ENCODE data around the gene CFAP299.
A peak's percentile ranks its signal among the peaks of the same experiment; 100 is the strongest.
"Not testable (repeated sequence)": the region's sequence is repeated elsewhere in the genome, so short reads cannot be mapped to it uniquely, and the experiment has no call there.

Gene CFAP299

DNA sequence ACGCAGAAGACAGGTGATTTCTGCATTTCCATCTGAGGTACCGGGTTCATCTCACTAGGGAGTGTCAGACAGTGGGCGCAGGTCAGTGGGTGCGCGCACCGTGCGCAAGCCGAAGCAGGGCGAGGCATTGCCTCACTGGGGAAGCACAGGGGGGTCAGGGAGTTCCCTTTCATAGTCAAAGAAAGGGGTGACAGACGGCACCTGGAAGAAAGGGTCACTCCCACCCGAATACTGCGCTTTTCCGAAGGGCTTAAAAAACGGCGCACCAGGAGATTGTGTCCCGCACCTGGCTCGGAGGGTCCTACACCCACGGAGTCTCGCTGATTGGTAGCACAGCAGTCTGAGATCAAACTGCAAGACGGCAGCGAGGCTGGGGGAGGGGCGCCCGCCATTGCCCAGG lies 352.2 kb downstream of the CFAP299 start:
- H3K9me3 Mint-ChIP-seq, ATAC-seq, H3K36me3 Mint-ChIP-seq, H3K4me3 Mint-ChIP-seq, H3K4me1 Mint-ChIP-seq, H3K27ac Mint-ChIP-seq: not testable (repeated sequence)
- peaks cover 13% of the 10 kb centered on the region for H3K27me3 Mint-ChIP-seq

DNA sequence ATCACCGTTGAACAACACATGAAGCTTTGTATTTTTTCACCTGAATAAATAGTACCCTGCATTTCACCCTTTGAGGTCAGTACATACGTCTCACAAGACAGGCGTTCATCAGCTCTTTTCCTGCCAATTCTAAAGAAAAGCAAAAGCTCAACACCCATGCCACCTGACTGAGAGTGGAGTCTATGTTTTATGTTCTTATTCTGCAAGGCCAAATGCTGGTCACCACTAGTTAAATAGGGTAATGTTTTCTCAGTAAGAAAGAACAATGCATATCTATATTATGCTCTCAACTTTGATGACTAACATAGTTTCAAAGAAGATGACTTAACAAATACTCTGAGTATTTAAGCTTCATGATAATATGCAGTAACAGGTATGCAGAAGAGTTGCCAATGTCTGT lies 358.6 kb downstream of the CFAP299 start:
- Mint-ChIP-seq H3K4me1 (no peaks in the 10 kb centered on the region), H3K27me3 (no peaks in the 10 kb centered on the region), H3K9me3 (peaks cover 2% of the 10 kb centered on the region), H3K27ac (no peak overlapping the region), H3K36me3 (no peaks in the 10 kb centered on the region), H3K4me3 (no peak overlapping the region)
- ATAC-seq = no peak

DNA sequence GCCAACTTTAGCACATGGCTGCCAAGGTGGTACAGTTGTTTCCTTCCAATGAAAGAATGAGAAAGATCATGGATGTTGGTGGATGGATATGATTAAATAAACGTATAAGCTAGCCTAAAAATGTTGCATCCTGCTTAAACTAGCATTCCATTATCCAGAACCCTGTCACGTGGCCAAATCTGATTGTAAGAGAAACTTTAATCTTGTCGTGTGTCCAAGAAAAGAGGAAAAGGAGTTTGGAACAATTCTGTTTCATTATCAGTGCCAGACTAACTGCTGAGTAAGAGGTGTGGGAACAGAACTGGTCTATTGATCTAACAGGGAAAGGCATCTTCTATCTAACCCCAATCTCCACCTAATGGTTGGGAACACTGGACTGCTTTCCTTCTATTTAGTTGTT lies 369.8 kb downstream of the CFAP299 start:
- no peaks in the 10 kb centered on the region for H3K36me3 Mint-ChIP-seq
- H3K27me3 Mint-ChIP-seq = no peaks in the 10 kb centered on the region
- no peak for ATAC-seq
- no peak overlapping the region for H3K4me3 Mint-ChIP-seq
- H3K9me3 Mint-ChIP-seq = no peaks in the 10 kb centered on the region
- H3K4me1 Mint-ChIP-seq = no peaks in the 10 kb centered on the region
- no peak overlapping the region for H3K27ac Mint-ChIP-seq

DNA sequence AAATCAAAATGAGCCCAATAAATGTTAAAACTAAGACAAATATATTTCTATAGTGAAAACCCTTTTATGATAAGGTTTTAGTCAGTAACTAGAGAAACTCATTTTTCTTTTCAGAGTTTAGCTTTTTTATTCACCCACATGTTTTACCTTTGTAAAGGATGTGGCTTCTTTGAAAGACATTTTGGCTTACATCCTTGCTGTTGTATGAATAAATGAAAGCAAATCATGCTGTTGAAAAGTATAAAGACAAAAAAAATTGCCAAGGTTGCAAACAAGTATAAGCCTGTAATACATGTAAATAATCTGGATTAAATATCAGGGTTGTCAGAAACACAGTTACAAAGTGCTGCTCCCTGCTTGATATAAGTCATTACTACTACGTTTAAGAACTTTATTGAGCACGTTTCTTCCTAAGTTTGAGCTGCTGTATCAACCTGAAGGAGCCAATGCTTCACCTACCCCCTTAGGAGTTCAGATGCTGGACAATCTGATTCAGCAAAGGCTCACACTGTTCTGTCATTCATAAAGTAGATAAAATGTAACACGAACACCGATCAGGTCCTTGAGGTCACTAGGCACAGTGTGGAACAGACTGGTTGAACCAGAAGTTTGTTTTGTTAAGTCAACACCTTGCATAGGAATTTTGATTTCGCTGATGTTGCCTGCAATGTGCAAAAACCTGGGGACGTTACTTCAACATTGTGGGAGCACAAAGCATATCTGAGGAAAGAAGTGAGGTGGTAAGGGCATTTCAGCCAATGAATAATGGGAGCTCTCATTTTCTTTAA lies 373.7 kb downstream of the CFAP299 start:
- H3K27ac Mint-ChIP-seq = no peak overlapping the region
- H3K27me3 Mint-ChIP-seq = no peaks in the 10 kb centered on the region
- no peaks in the 10 kb centered on the region for H3K36me3 Mint-ChIP-seq
- no peak overlapping the region for H3K4me3 Mint-ChIP-seq
- ATAC-seq = no peak
- H3K9me3 Mint-ChIP-seq = no peaks in the 10 kb centered on the region
- no peaks in the 10 kb centered on the region for H3K4me1 Mint-ChIP-seq

DNA sequence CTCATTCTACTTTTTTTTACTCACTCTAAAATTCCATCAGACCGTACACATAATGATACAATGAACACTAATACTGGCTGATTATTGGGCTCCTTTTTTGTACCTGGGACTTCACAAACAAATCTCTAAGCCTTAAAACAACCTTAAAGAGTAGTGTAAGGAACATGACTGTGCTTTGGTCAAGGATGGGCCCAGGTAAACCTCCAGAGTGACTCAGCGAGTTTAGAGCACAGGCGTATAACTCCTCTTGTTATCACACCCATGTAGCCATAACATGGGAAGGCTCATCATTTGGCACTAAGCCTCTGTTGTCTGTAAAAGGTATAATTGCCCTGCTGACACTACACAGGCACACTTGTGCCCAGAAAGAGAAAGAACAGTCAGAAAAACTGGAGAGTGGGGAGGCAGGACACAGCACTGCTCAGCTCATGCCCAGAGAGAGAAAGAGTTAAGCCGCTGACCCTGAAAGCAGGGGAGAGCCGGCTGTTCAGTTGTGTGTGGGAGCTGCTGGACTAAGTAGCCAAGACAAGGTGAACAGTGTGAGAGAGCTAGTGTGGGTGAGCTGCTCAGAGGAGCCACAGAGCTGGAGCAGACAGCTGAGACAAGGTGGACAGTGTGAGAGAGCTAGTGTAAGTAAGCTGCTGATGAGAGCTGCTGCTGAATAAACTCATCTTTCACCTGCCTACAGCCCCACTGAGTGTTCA lies 375.4 kb downstream of the CFAP299 start:
- Mint-ChIP-seq H3K36me3 (no peaks in the 10 kb centered on the region), H3K4me1 (no peaks in the 10 kb centered on the region), H3K27me3 (no peaks in the 10 kb centered on the region), H3K4me3 (no peak overlapping the region), H3K9me3 (no peaks in the 10 kb centered on the region), H3K27ac (no peak overlapping the region)
- peak; percentile 12 for ATAC-seq

DNA sequence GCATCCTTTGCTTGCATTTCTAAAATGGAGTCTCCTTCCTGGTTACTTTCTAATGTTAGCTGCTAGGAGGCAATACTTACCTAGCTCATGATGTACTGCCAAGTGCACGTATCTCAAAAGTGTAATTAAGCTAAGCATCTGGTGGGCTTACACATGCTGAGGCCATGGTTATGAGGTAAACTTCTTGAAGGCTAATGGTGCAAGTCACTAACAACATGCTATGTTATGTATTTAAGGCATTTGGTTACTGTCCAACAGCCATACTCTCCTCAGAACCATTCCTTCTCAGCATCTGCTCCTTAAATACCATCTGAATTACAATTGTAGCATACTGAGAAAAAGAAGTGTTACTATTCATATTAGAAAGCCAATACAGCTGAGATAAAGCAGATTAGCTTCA lies 376.4 kb downstream of the CFAP299 start:
- ATAC-seq = no peak
- H3K4me1 Mint-ChIP-seq = no peaks in the 10 kb centered on the region
- no peaks in the 10 kb centered on the region for H3K27me3 Mint-ChIP-seq
- H3K36me3 Mint-ChIP-seq = no peaks in the 10 kb centered on the region
- H3K27ac Mint-ChIP-seq = no peak overlapping the region
- no peaks in the 10 kb centered on the region for H3K9me3 Mint-ChIP-seq
- no peak overlapping the region for H3K4me3 Mint-ChIP-seq

DNA sequence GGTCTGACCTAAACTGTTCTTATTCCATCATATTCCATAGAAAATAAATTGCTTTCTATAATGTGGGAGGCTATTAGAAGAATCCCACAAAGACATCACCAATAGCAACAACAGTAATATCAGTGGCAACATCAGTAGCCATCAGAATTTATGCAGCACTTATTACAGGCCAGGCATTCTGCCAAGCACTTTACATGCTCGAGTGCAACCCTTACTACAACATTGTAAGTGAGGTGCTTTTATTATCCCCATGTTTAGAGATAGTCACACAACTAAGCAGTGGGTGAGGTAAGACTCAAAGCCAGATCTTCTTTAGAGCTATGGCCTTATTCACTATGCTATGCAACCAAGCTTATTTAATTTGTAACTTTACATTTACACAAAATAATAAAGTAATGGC lies 377.9 kb downstream of the CFAP299 start:
- no peaks in the 10 kb centered on the region for H3K36me3 Mint-ChIP-seq
- H3K9me3 Mint-ChIP-seq = peaks cover 5% of the 10 kb centered on the region
- no peak overlapping the region for H3K4me3 Mint-ChIP-seq
- H3K27me3 Mint-ChIP-seq = no peaks in the 10 kb centered on the region
- no peak for ATAC-seq
- H3K27ac Mint-ChIP-seq = no peak overlapping the region
- H3K4me1 Mint-ChIP-seq = no peaks in the 10 kb centered on the region

DNA sequence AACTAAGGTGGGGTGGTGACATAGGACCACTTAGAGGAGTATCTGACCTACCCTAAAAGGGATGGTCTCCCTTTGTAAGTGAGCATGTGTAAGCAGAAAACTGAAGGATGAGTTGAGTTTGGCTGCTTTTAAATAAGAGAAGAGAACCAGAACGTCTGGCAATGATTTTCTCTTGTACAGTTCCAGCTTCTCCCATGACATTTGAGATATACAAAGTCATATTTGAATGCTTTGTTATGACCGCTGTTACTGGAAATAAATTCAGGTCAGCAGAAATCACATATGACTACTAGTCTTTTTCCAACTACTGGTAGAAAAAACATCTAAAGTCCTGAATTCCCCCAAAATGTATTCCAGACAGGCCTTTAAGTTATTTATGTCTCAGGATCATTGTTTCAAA lies 381.7 kb downstream of the CFAP299 start:
- no peaks in the 10 kb centered on the region for H3K36me3 Mint-ChIP-seq
- H3K4me1 Mint-ChIP-seq = no peaks in the 10 kb centered on the region
- H3K4me3 Mint-ChIP-seq = no peak overlapping the region
- ATAC-seq = no peak
- peaks cover 17% of the 10 kb centered on the region for H3K9me3 Mint-ChIP-seq
- H3K27me3 Mint-ChIP-seq = no peaks in the 10 kb centered on the region
- no peak overlapping the region for H3K27ac Mint-ChIP-seq

DNA sequence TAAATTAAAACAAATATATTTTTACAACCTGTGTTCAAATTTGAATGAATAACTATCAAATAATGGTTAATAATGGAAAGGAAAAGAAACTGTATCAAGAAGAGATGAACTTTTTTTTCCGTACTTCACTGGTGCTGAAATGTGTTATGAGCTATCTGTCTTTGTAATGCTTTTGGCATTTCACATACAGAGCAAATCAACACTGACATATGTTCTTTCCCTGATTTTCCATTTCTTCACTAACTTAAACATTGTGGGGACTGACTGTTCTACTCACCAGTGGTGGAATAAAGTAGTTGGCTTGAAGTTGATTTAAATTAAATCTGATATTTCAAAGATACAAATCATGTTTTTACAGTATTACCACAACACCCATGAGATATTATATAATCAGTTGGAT lies 390.9 kb downstream of the CFAP299 start:
- no peak for ATAC-seq

DNA sequence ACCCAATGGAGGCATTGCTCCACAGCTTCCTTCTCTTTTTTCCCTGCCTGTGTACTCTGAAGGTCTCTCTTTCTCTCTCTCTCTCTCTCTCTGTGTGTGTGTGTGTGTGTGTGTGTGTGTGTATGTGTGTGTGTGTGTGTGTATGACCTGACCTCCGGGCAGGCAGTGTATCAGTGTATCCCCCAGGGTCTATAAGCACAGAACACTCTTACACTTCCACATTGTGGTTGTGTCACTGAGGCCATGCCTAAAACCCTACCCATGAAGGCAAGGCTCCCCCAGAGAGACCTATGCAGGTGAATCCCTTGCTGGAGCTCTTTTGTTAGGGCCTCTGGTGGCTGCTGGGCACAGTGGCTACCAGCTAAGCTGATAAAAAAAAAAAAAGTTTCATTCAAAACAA lies 394.6 kb downstream of the CFAP299 start:
- H3K36me3 Mint-ChIP-seq = no peaks in the 10 kb centered on the region
- no peaks in the 10 kb centered on the region for H3K27me3 Mint-ChIP-seq
- no peaks in the 10 kb centered on the region for H3K9me3 Mint-ChIP-seq
- H3K4me1 Mint-ChIP-seq = no peaks in the 10 kb centered on the region
- no peak overlapping the region for H3K4me3 Mint-ChIP-seq
- peak; percentile 51 for ATAC-seq
- no peak overlapping the region for H3K27ac Mint-ChIP-seq

More for the DNA sequence above, 390.9 kb downstream of the CFAP299 start:
- Mint-ChIP-seq H3K4me1 (no peaks in the 10 kb centered on the region), H3K9me3 (peaks cover 3% of the 10 kb centered on the region), H3K27me3 (no peaks in the 10 kb centered on the region), H3K27ac (no peak overlapping the region), H3K4me3 (no peak overlapping the region), H3K36me3 (no peaks in the 10 kb centered on the region)

DNA sequence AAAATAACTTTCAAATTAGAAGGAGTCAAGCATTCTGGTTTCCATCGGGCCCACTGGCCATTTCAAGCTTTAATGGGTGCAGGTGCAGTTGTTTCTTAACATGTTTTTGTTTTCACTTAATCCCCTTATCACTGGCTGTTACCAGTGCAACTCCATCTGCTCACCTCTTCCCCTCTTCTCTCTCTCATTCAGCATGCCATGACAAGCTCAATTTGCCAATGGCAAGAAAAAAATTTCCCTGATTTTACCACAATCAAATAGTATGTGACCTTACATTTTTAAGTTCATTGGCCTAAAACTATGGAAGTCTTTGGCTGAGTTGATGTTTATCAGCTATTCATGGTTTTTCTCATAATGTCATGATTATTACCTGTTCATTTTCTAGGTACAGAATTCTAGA lies 395.9 kb downstream of the CFAP299 start:
- no peak for ATAC-seq
- no peaks in the 10 kb centered on the region for H3K4me1 Mint-ChIP-seq
- H3K4me3 Mint-ChIP-seq = no peak overlapping the region
- no peak overlapping the region for H3K27ac Mint-ChIP-seq
- H3K9me3 Mint-ChIP-seq = no peaks in the 10 kb centered on the region
- no peaks in the 10 kb centered on the region for H3K36me3 Mint-ChIP-seq
- no peaks in the 10 kb centered on the region for H3K27me3 Mint-ChIP-seq

DNA sequence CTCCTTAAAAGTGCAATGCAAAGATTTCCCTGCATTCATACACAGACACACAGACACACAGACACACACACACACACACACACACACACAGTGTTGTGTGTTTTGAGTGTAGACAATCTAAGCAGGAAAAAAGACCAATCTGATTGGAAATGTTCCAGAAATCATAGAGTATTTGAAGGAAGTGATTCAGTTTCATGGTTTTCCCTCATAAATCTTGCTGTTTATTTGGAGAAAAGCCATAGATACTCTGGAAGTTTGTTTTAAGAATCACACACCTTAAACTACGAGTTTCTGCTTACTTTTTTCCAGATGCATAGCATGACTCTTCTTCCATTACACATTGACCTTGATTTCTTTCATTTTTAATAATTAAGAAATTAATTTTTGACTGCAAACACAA lies 396.5 kb downstream of the CFAP299 start:
- H3K27me3 Mint-ChIP-seq = no peaks in the 10 kb centered on the region
- no peak overlapping the region for H3K27ac Mint-ChIP-seq
- H3K9me3 Mint-ChIP-seq = peaks cover 3% of the 10 kb centered on the region
- ATAC-seq = no peak
- H3K4me3 Mint-ChIP-seq = no peak overlapping the region
- H3K4me1 Mint-ChIP-seq = no peaks in the 10 kb centered on the region
- no peaks in the 10 kb centered on the region for H3K36me3 Mint-ChIP-seq

DNA sequence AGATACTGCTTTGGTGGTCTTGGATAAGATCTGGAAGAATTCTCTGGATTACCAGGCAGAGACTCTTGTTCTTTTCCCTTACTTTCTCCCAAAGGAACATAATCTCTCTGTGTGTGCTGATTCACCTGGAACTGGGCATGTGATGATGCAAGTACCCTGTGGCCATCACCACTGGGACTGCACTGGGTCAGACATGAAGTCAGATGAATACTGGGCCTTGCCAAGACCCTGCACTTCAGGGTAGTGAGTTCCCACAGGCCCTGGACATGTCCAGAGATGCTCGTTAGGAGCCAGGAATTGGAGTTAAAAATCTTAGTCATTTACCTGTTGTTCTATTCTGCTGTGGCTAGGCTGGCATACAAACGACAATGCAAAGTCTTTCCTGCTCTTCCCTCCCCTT lies 404.8 kb downstream of the CFAP299 start:
- Mint-ChIP-seq H3K27ac (no peak overlapping the region), H3K36me3 (peaks cover 12% of the 10 kb centered on the region), H3K27me3 (peaks cover 20% of the 10 kb centered on the region), H3K9me3 (peaks cover 20% of the 10 kb centered on the region), H3K4me1 (no peaks in the 10 kb centered on the region), H3K4me3 (no peak overlapping the region)
- ATAC-seq = no peak

DNA sequence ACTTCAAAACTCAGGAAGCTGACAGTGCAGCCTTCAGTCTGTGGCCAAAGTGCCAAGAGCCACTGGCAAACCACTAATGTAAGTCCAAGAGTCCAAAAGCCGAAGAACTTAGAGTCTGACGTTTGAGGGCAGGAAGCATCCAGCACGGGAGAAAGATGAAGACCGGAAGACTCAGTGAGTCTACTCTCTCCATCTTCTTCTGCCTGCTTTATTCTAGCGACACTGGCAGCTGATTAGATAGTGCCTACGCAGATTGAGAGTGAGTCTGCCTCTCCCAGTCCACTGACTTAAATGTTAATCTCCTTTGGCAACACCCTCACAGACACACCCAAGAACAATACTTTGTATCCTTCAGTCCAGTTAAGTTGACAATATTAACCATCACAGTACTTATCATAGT lies 414.0 kb downstream of the CFAP299 start:
- not testable (repeated sequence) for H3K36me3 Mint-ChIP-seq, ATAC-seq, H3K4me1 Mint-ChIP-seq, H3K4me3 Mint-ChIP-seq, H3K9me3 Mint-ChIP-seq, H3K27ac Mint-ChIP-seq, H3K27me3 Mint-ChIP-seq

DNA sequence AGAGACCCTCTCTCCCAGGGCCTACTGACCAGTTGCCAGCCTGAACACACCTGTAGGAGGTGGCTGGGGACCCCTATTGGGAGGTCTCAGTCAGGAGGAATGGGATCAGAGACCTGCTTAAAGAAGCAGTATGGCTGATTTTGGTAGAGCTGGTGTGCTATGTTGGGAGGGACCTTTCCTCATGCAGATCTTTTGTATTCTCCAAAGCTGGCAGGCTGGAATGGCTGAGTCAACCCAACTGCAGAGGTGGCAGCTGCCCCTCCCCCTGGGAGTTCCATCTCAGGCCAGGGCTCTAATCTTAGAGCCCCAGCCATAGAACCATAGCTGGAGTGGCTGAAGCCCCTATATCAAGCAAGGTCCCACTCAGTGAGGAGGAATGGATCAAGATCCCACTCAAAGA lies 415.7 kb downstream of the CFAP299 start:
- H3K27ac Mint-ChIP-seq = no peak overlapping the region
- no peaks in the 10 kb centered on the region for H3K27me3 Mint-ChIP-seq
- peaks cover 7% of the 10 kb centered on the region for H3K4me1 Mint-ChIP-seq
- no peaks in the 10 kb centered on the region for H3K9me3 Mint-ChIP-seq
- no peak overlapping the region for H3K4me3 Mint-ChIP-seq
- peak; percentile 31 for ATAC-seq
- H3K36me3 Mint-ChIP-seq = no peaks in the 10 kb centered on the region

DNA sequence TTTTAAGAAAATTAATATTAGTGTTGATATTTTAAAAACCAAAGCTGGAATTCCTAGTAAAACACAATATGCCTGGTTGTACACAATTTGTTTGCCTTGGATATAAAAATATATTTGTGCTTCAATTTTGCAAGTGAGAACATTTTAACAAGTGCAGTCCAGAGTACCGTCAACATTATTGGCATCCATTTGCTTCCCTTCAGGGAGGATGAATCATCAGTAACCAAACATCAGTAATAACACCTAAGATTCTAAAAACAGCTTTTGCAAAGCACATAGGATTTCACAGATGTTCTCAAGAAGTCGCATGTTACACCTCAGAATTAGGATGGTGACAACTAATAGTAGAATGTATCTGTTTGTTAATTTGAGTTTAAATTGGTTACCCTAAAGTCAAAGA lies 432.4 kb downstream of the CFAP299 start:
- peaks cover 3% of the 10 kb centered on the region for H3K9me3 Mint-ChIP-seq
- no peaks in the 10 kb centered on the region for H3K36me3 Mint-ChIP-seq
- no peak overlapping the region for H3K4me3 Mint-ChIP-seq
- H3K27me3 Mint-ChIP-seq = no peaks in the 10 kb centered on the region
- ATAC-seq = no peak
- H3K4me1 Mint-ChIP-seq = no peaks in the 10 kb centered on the region
- H3K27ac Mint-ChIP-seq = no peak overlapping the region
